Right ventricle myocardium superior (tissue), 1 donor: ENCODE results near the gene RNF208. TPM values are rescaled to one million over a fixed set of nuclear protein-coding genes. Genes with fewer than 3 reads are reported as not detected.
"Not testable (repeated sequence)": the region's sequence is repeated elsewhere in the genome, so short reads cannot be mapped to it uniquely, and the experiment has no call there.

Source experiments
- ATAC-seq: fragments of 200-7000 bp; cut with Tn5 transposase; one replicate; pipeline ENCODE4 v1.9.1; 2020; ENCODE audit warnings: mild to moderate bottlenecking; ENCODE audit not compliant: poor library complexity
- DNase-seq: peaks from one replicate; pipeline ENCODE4 v3.0.0-alpha.2; 2020
- intact Hi-C: fragments of 100-400 bp; cut with DNase I; formaldehyde crosslinking; loops from one replicate; pipeline ENCODE4 v1.11.2; 2022
- long read RNA-seq: library from polyadenylated mRNA; unstranded; transcript quantifications from one replicate; pipeline ENCODE4 v2.0.0, GENCODE V29; 2021
- total RNA-seq: library from RNA; stranded (reverse); fragmentation: NEBNext Ultra II Directional; extraction: Animal tissue kit (Norgen Biotek cat#: 25700); gene quantifications from one replicate; pipeline ENCODE4 v1.2.1, GENCODE V29; 2021
- donor health status: DM: no; HTN: yes; CAD: no; lungs with severe emphysema.

Gene RNF208
- 24.8 TPM for total RNA-seq
- long read RNA-seq, transcript RNF208-201 (1 exons, 1,077 nt), result major isoform, 31 of 31 reads
- long read RNA-seq, partial matches to known transcripts, result 0 of 31 reads
- long read RNA-seq, other reads (novel, unspliced or antisense), result 0 of 31 reads

GRCh38 chr9:137222190-137223077 is at the start of gene RNF208:
TSS of gene RNF208 (minus strand) at chr9:137222240. CDS start at chr9:137221212, 1,028 bp downstream.
- DNase-seq (no peak), ATAC-seq (peak; percentile 4)
- intact Hi-C loops, result no loop called here

- intact Hi-C loops, result no loop called here
- no peak for ATAC-seq
Measured at GRCh38 chr9:137271696-137272076, 49.6 kb upstream of the RNF208 start.

GRCh38 chr9:137270929-137271695 is 49.1 kb upstream of the RNF208 start:
- DNase-seq (no peak), ATAC-seq (peak; percentile 8)
- intact Hi-C loops, result no loop called here

More at GRCh38 chr9:137271696-137272076, 49.6 kb upstream of the RNF208 start:
- no peak for DNase-seq

GRCh38 chr9:137269231-137269772 is 47.3 kb upstream of the RNF208 start:
- ATAC-seq, result peak; percentile 75
- intact Hi-C loops, result no loop called here
- no peak for DNase-seq

- intact Hi-C loops, result no loop called here
Measured at GRCh38 chr9:137268538-137269201, 46.6 kb upstream of the RNF208 start.

GRCh38 chr9:137267933-137268355 is 45.9 kb upstream of the RNF208 start:
- intact Hi-C loops, result no loop called here
- ATAC-seq, result no peak
- DNase-seq, result no peak

More at GRCh38 chr9:137268538-137269201, 46.6 kb upstream of the RNF208 start:
- ATAC-seq (peak; percentile 8), DNase-seq (no peak)

- intact Hi-C loops, result no loop called here
- no peak for ATAC-seq
- no peak for DNase-seq
Measured at GRCh38 chr9:137266585-137267453, 44.8 kb upstream of the RNF208 start.

- DNase-seq (no peak), ATAC-seq (no peak)
- intact Hi-C loops, result no loop called here
Measured at GRCh38 chr9:137266162-137266527, 44.1 kb upstream of the RNF208 start.

GRCh38 chr9:137265496-137266161 is 43.6 kb upstream of the RNF208 start:
- DNase-seq (no peak), ATAC-seq (no peak)
- intact Hi-C loops, result no loop called here

- intact Hi-C loops, result no loop called here
- no peak for ATAC-seq
- DNase-seq, result no peak
Measured at GRCh38 chr9:137264067-137264466, 42.0 kb upstream of the RNF208 start.

GRCh38 chr9:137263506-137263905 is 41.5 kb upstream of the RNF208 start:
- intact Hi-C loops, result no loop called here
- no peak for ATAC-seq
- no peak for DNase-seq

- no peak for ATAC-seq
- intact Hi-C loops, result no loop called here
- DNase-seq, result no peak
Measured at GRCh38 chr9:137262909-137263285, 40.9 kb upstream of the RNF208 start.

GRCh38 chr9:137262173-137262908 is 40.3 kb upstream of the RNF208 start:
- DNase-seq, ATAC-seq, intact Hi-C loops: not testable (repeated sequence)

- no peak for DNase-seq
- ATAC-seq, result no peak
- intact Hi-C loops, result no loop called here
Measured at GRCh38 chr9:137256856-137257255, 34.8 kb upstream of the RNF208 start.

GRCh38 chr9:137256362-137256761 is 34.3 kb upstream of the RNF208 start:
- ATAC-seq (no peak), DNase-seq (no peak)
- intact Hi-C loops, result no loop called here

GRCh38 chr9:137255448-137256114 is 33.5 kb upstream of the RNF208 start:
- intact Hi-C loops, result no loop called here
- DNase-seq, result no peak
- ATAC-seq, result peak; percentile 20
